Left lung (tissue), 10 donors: Measurements from ENCODE around the gene GANC. TPM values are rescaled to one million over a fixed set of nuclear protein-coding genes. Genes with fewer than 3 reads are reported as not detected.
A peak's percentile ranks its signal among the peaks of the same experiment; 100 is the strongest.
"Not testable (repeated sequence)": the region's sequence is repeated elsewhere in the genome, so short reads cannot be mapped to it uniquely, and the experiment has no call there.

ENCODE experiments used
- ATAC-seq: fragments of 200-7000 bp; cut with Tn5 transposase; one replicate; pipeline ENCODE4 v1.9.1; 2020; ENCODE audit warnings: moderate library complexity
- DNase-seq, 4 donors: peaks; one replicate each; pipeline ENCODE4 v3.0.0-alpha.2; 2013 to 2020
- H3K27ac ChIP-seq, 2 donors: fragments of 200-600 bp; sonication (generic) in 1 of 2; one replicate each; pipeline versions ENCODE4 v1.5.0 to v1.8.0; 2020 to 2021
- H3K27me3 ChIP-seq, 2 donors: fragments of 200-600 bp; sonication (generic) in 1 of 2; one replicate each; pipeline versions ENCODE4 v1.5.0 to v1.8.0; 2020 to 2021
- H3K36me3 ChIP-seq, 2 donors: fragments of 200-600 bp; sonication (generic) in 1 of 2; one replicate each; pipeline versions ENCODE4 v1.5.0 to v1.8.0; 2020 to 2021
- H3K4me1 ChIP-seq, 2 donors: fragments of 200-600 bp; one replicate each; pipeline ENCODE4 v1.8.0; 2021
- H3K4me3 ChIP-seq, 2 donors: fragments of 200-600 bp; sonication (generic) in 1 of 2; one replicate each; pipeline versions ENCODE4 v1.5.0 to v1.8.0; 2020 to 2021; ENCODE audit warnings: mild to moderate bottlenecking in 1 of 2
- H3K9me3 ChIP-seq, 2 donors: fragments of 200-600 bp; sonication (generic) in 1 of 2; one replicate each; pipeline versions ENCODE4 v1.5.0 to v1.8.0; 2020 to 2021
- CTCF ChIP-seq, 2 donors: fragments of 200-600 bp; sonication (generic) in 1 of 2; IDR thresholded peaks; one replicate each; pipeline versions ENCODE4 v1.5.0 to v1.8.0; 2021; ENCODE audit warnings: antibody characterized with exemption in 2 of 2
- intact Hi-C, 2 donors: fragments of 100-400 bp; cut with DNase I; formaldehyde crosslinking; loops; one replicate each; pipeline versions ENCODE4 v1.11.2 to v1.14.2; 2022
- polyA plus RNA-seq, 6 donors: library from polyadenylated mRNA; unstranded; fragments of 120-200 nt; gene quantifications; one replicate each; pipeline ENCODE4 v1.2.1, GENCODE V29; 2013; ENCODE audit not compliant: insufficient read length in 6 of 6
- total RNA-seq, 2 donors: library from RNA; stranded (reverse); fragmentation: NEBNext Ultra II Directional; extraction: Animal tissue kit (Norgen Biotek cat#: 25700); gene quantifications; one replicate each; pipeline ENCODE4 v1.2.1, GENCODE V29; 2021
- donor health status: DM: no; HTN: yes; CAD: no.
- donor health status: DM: no; HTN: no; CAD: no.

Gene GANC
- total and polyA plus RNA-seq, 8 donors, result 30.1 to 85.3 (median 37.8) TPM

- intact Hi-C loops, result no loop called here
- TF ChIP-seq CTCF (IDR thresholded peaks at IDR 0.05), result no peak
- H3K9me3 ChIP-seq, result no peaks in the 10 kb centered on the region
- no peaks in the 10 kb centered on the region for H3K27me3 ChIP-seq
- peak in 2 of 4 donors; percentile 54 to 70 for DNase-seq
- peak; percentile 52 for ATAC-seq
- peaks cover 0 to 19% of the 10 kb centered on the region in 2 donors for H3K4me1 ChIP-seq
- no peak overlapping the region for H3K4me3 ChIP-seq
- H3K36me3 ChIP-seq, result peaks cover 0 to 67% of the 10 kb centered on the region in 2 donors
- peak overlapping the region; percentile 30 to 66 for H3K27ac ChIP-seq
These were observed 13.5 kb downstream of the GANC start for GRCh38 chr15:42286445-42287029.

DNA sequence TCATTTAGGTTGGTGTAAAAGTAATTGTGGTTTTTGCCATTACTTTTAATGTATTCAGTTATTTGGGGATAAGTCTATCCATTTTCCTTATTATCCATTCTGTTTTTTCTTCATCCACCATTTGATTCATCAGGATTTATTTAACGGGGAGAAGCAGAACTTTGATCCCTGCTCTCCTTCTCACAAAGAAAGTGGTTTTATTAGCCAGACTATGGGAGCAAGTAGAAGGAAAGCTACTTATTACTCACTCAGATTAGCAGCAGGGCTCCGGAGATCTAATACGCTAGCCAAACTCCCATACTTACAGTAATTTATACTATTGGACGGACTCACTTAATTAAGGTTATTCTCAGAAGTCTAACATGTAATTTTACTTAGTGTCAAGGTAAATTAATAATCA, 14.9 kb downstream of the GANC start:
- Histone ChIP-seq H3K9me3 (no peaks in the 10 kb centered on the region), H3K27ac (no peak overlapping the region), H3K27me3 (no peaks in the 10 kb centered on the region), H3K4me3 (no peak overlapping the region), H3K36me3 (peaks cover 0 to 67% of the 10 kb centered on the region in 2 donors), H3K4me1 (peaks cover 0 to 19% of the 10 kb centered on the region in 2 donors)
- no peak for DNase-seq
- intact Hi-C loops, result no loop called here
- ATAC-seq, result no peak
- TF ChIP-seq CTCF (IDR thresholded peaks at IDR 0.05), result no peak

DNA sequence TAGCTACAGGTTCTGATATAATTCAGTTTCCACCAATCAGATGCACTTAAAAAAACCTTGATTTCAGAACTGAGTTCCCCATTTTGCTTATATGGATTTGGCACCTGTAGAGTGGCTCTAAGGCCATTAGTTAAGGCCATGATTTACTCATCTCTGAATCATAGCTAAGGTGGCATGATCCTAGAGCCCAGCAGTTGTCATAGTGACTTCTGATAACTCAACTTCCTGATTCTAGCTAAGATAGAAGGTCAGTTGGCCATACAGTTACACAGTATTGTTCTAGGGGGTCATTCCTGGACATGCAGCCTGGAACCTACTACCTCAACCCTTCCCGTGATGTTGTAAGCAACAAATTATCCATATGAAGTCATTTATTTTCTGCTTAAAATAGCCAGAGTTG, 16.2 kb downstream of the GANC start:
- Histone ChIP-seq H3K4me3 (no peak overlapping the region), H3K27ac (no peak overlapping the region), H3K9me3 (no peaks in the 10 kb centered on the region), H3K27me3 (no peaks in the 10 kb centered on the region), H3K36me3 (peaks cover 0 to 68% of the 10 kb centered on the region in 2 donors), H3K4me1 (peaks cover 0 to 19% of the 10 kb centered on the region in 2 donors)
- no peak for TF ChIP-seq CTCF (IDR thresholded peaks at IDR 0.05)
- no peak for ATAC-seq
- DNase-seq, result no peak
- intact Hi-C loops, result no loop called here

- peak; percentile 92 for ATAC-seq
- Histone ChIP-seq H3K27ac (peak overlapping the region in 1 of 2 donors; percentile 69), H3K36me3 (peaks cover 0 to 33% of the 10 kb centered on the region in 2 donors)
- H3K4me3 ChIP-seq, H3K4me1 ChIP-seq, H3K27me3 ChIP-seq, intact Hi-C loops, H3K9me3 ChIP-seq: not testable (repeated sequence)
- peak in 2 of 4 donors; percentile 59 to 77 for DNase-seq
These were observed 28.0 kb downstream of the GANC start for GRCh38 chr15:42301004-42301403.

- Histone ChIP-seq H3K4me1 (no peaks in the 10 kb centered on the region), H3K27ac (no peak overlapping the region), H3K9me3 (peaks cover 0 to 2% of the 10 kb centered on the region in 2 donors), H3K27me3 (no peaks in the 10 kb centered on the region), H3K36me3 (peaks cover 0 to 55% of the 10 kb centered on the region in 2 donors), H3K4me3 (no peak overlapping the region)
- no peak for TF ChIP-seq CTCF (IDR thresholded peaks at IDR 0.05)
- intact Hi-C loops, result no loop called here
- DNase-seq (no peak), ATAC-seq (no peak)
These were observed 33.7 kb downstream of the GANC start for GRCh38 chr15:42306681-42307080.

DNA sequence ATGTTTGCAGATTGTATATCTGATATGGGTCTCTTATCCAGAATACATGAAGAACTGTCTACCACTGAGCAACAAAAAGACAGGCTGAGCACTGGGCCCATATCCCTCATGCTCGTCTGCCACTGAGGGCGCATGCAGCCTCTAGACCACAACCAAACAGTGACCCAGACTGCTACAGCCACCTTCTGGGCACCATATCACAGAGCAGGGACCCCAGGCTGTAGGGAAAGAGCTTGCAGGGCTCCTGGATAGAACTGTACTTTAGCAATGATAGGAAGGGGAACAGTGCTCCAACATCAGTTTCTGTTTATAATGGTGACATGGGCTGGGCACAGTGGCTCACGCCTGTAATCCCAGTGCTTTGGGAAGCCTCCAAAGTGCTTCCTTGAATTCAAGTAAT, 40.5 kb downstream of the GANC start:
- no peaks in the 10 kb centered on the region for H3K4me1 ChIP-seq
- no peaks in the 10 kb centered on the region for H3K9me3 ChIP-seq
- no peak for ATAC-seq
- H3K27ac ChIP-seq, result no peak overlapping the region
- TF ChIP-seq CTCF (IDR thresholded peaks at IDR 0.05), result no peak
- no peaks in the 10 kb centered on the region for H3K27me3 ChIP-seq
- peaks cover 0 to 54% of the 10 kb centered on the region in 2 donors for H3K36me3 ChIP-seq
- no peak overlapping the region for H3K4me3 ChIP-seq
- intact Hi-C loops, result no loop called here
- peak in 1 of 4 donors; percentile 5 for DNase-seq
